SU-DHL-6 (cell line): ENCODE measurements around the gene LKAAEAR1.

ENCODE experiments used
- CTCF ChIP-seq: fragments of 200-600 bp; sonication (generic); IDR thresholded peaks from one replicate; pipeline ENCODE4 v1.5.1; 2017; ENCODE audit warnings: antibody characterized with exemption, mild to moderate bottlenecking, low read length, moderate library complexity; ENCODE audit not compliant: insufficient read depth, poor library complexity, severe bottlenecking
- EZH2phosphoT487 ChIP-seq: fragments of 200-600 bp; sonication (generic), shearing (Covaris generic); conservative IDR thresholded peaks from 2 replicates; pipeline ENCODE4 v1.6.1; 2018; ENCODE audit warnings: mild to moderate bottlenecking, antibody characterized with exemption, low read length, moderate library complexity, mixed read lengths

GRCh38 chr20:64041781-64042053 is 42.5 kb downstream of the LKAAEAR1 start:
- TF ChIP-seq CTCF (no peak), EZH2phosphoT487 (no peak)
